A549 treated with AZD9567 at 1 μM for 4 hours (cell line): Measurements from ENCODE around the gene TMBIM1. TPM values are rescaled to one million over a fixed set of nuclear protein-coding genes. Genes with fewer than 3 reads are reported as not detected.

Experiments used
- total RNA-seq: library from RNA; stranded (reverse); fragments of 200-300 nt; extraction: Qiagen RNA extraction; gene quantifications from 5 replicates; pipeline ENCODE4 v1.2.3, GENCODE V29; 2022; ENCODE audit not compliant: insufficient read depth

The TMBIM1 gene, protein sequence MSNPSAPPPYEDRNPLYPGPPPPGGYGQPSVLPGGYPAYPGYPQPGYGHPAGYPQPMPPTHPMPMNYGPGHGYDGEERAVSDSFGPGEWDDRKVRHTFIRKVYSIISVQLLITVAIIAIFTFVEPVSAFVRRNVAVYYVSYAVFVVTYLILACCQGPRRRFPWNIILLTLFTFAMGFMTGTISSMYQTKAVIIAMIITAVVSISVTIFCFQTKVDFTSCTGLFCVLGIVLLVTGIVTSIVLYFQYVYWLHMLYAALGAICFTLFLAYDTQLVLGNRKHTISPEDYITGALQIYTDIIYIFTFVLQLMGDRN
- total RNA-seq: 117 to 170 TPM (median 125 TPM) in 5 replicates

DNA sequence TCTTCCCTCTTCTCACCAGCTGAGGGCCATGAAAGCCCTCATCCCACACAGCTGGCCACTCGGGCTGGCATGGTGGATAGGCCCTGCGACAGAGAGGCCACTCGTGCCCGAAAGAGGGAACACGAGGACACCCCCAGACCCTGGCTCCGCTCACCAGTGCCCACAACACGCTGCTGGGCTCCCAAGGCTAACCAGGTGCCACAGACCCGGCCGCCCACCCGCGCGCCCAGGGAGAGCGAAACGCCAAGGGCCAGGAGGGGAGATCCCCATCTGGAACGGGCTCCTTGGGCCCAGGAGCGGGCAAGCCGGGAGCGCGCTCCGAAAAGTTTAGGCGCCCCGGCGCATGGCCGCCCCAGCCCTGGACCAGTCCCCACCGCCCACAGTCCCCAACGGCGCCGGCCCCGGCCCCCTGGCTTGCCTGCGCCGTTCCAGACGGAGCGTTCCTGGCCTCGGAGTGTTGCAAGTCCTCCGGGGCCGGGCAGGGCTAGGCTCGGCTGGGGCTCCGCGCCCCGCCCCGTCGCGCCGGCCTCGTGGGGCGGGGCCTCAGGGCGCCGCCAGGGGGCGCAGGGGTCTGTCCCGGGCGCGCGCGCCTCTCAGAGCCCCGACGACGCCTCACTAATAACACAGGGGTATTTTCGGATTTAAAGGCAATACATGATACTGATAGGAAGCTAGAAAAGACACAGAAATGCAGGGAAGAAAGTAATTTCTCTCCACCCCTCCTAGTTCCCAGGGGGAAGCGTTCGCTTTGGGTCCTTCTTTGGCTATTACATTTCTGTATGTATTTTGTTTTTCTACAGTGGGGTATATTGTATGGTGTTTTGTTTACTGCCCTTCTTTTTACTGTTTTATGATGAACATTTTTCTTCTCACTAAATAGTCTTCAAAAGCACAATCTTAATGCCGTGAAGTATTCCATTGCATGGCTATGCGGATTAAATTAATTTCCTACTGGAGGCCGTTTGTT is at the start of gene TMBIM1:
Gene TMBIM1 (minus strand): TSS at position 456 of the 967 bp plus-strand sequence. CDS start 10,362 bp downstream, outside the sequence.

DNA sequence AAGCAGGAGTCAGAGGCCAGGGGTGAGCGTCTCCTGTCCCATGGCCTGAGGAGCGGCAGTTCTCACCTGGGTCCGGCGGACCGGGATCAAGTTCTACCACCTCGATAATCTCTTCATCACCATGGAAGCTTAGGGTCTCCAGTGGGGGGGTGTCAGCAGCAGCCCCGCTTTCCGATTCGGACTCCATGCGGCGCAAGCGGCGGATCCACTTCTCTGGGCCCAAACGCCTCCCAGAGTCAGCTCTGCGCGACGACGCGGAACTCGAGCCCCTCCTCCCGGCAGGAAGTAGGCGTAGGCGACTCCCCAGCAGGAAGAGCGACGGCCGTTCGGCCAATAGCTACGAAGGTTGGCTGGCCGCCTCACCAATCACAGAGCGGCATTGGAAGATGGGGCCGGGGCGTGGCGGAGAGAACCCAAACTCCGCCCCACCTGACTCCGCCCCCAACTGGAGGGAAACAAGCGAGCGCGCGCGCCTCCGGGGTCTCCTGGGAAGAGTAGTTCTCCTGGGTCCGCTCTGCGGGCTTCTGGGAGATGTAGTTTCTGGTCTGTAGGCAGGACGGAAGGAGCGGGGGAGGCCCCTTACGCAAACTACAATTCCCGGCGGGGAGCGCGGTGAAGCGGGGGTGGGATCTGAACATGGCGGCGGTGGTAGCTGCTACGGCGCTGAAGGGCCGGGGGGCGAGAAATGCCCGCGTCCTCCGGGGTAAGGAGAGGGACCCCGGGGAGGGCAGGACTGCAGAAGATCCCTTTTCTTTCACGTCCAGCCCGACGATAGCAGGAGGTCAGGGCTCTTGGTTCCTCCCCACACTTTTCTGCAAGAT is 22.2 kb downstream of the TMBIM1 start, which contains the start of the genes AAMP and PNKD:
Gene AAMP (minus strand): TSS at position 238 of the 821 bp plus-strand sequence. CDS start 51 bp downstream, at position 187.
Gene PNKD (plus strand): TSS at position 620 of the 821 bp plus-strand sequence. CDS start 17 bp downstream, at position 637.

DNA sequence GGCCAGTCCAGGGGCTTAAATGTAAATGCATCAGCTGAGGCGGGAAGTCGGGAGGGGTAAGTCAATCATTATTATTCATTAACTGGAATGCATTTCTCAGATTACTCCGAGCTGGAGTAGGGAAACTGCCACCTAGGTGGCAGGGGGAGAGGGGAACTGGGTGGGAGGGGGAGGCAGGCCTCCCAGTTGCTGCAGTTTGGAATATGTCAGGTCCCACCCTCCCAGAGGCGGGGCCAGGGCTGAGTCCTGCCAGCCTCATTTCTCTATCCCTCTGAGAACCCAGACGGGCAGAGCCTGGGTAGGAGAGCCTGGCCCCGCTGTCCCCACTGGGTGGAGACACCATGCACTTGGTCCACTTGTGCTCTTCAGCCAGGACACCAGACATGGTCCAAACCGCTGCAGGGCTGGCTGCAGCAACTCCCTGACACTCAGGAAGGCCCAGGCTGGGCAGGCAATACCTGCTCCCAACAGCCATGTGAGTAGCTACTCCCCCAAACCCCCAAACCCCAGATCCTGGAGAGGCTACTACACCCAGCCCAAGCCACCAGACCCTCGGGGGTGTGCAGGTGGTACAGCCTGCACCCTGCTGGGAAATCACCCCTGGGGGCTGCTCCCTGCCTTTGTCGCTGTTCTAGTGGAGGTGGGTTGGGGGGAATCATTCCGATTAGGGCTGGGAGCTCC is 31.4 kb downstream of the TMBIM1 start, which contains the start of gene GPBAR1:
Gene GPBAR1 (plus strand): TSS at position 274 of the 681 bp plus-strand sequence. CDS start 1,710 bp downstream, outside the sequence.

Other genes starting within 250 kb of the TMBIM1 start
- 0.02 to 0.12 TPM in 2 of 5 replicates, not detected in the others for gene RUFY4, start 223.2 kb downstream of the TMBIM1 start, total RNA-seq
- 0.10 TPM in 1 of 5 replicates, not detected in the others for gene CXCR2, start 166.5 kb downstream of the TMBIM1 start, total RNA-seq
- gene CXCR1, start 125.5 kb downstream of the TMBIM1 start, total RNA-seq: not detected in 5 replicates
- gene ARPC2, start 75.3 kb downstream of the TMBIM1 start, total RNA-seq: 273 to 294 TPM (median 291 TPM) in 5 replicates
- 0.19 to 0.29 TPM (median 0.22 TPM) in 4 of 5 replicates, not detected in the other for gene GPBAR1, start 31.5 kb downstream of the TMBIM1 start, total RNA-seq
- 131 to 171 TPM (median 135 TPM) in 5 replicates for gene AAMP, start 22.4 kb downstream of the TMBIM1 start, total RNA-seq
- 65.7 to 70.1 TPM (median 68.5 TPM) in 5 replicates for gene PNKD, start 22.0 kb downstream of the TMBIM1 start, total RNA-seq
- gene CATIP, start 64.4 kb upstream of the TMBIM1 start, total RNA-seq: 0.05 to 0.08 TPM (median 0.06 TPM) in 3 of 5 replicates, not detected in the others
- gene SLC11A1, start 89.8 kb upstream of the TMBIM1 start, total RNA-seq: 0.14 to 0.34 TPM (median 0.22 TPM) in 4 of 5 replicates, not detected in the other
- 58.8 to 66.4 TPM (median 60.8 TPM) in 5 replicates for gene CTDSP1, start 107.4 kb upstream of the TMBIM1 start, total RNA-seq
- 0.14 to 1.5 TPM (median 0.33 TPM) in 5 replicates for gene VIL1, start 126.6 kb upstream of the TMBIM1 start, total RNA-seq